ENCODE results near the gene MDFIC2.
"Not testable (repeated sequence)": the region's sequence is repeated elsewhere in the genome, so short reads cannot be mapped to it uniquely, and the experiment has no call there.

MDFIC2 gene

GRCh38 chr3:70256566-70256965, 55.9 kb downstream of the MDFIC2 start:
- DNase-seq (ENCODE audit: low spot score), result no peak

- no peak for DNase-seq (ENCODE audit: low spot score)
These were observed 61.9 kb downstream of the MDFIC2 start for GRCh38 chr3:70250492-70250891.

GRCh38 chr3:70249509-70250160, 62.8 kb downstream of the MDFIC2 start:
- no peak for DNase-seq (ENCODE audit: low spot score)

- DNase-seq (ENCODE audit: low spot score), result no peak
These were observed 63.6 kb downstream of the MDFIC2 start for GRCh38 chr3:70248856-70249255.

GRCh38 chr3:70247955-70248354, 64.5 kb downstream of the MDFIC2 start:
- no peak for DNase-seq (ENCODE audit: low spot score)

- DNase-seq (ENCODE audit: low spot score), result no peak
These were observed 66.5 kb downstream of the MDFIC2 start for GRCh38 chr3:70245746-70246525.

GRCh38 chr3:70244422-70244821, 68.0 kb downstream of the MDFIC2 start:
- no peak for DNase-seq (ENCODE audit: low spot score)

GRCh38 chr3:70242297-70242882, 70.0 kb downstream of the MDFIC2 start:
- DNase-seq (ENCODE audit: low spot score), result no peak

- DNase-seq (ENCODE audit: low spot score), result no peak
These were observed 78.6 kb downstream of the MDFIC2 start for GRCh38 chr3:70233812-70234211.

GRCh38 chr3:70233112-70233511, 79.3 kb downstream of the MDFIC2 start:
- DNase-seq (ENCODE audit: low spot score), result no peak

GRCh38 chr3:70231266-70231701, 81.2 kb downstream of the MDFIC2 start:
- no peak for DNase-seq (ENCODE audit: low spot score)

GRCh38 chr3:70227437-70227836, 85.0 kb downstream of the MDFIC2 start:
- DNase-seq (ENCODE audit: low spot score), result no peak

- no peak for DNase-seq (ENCODE audit: low spot score)
These were observed 87.3 kb downstream of the MDFIC2 start for GRCh38 chr3:70225146-70225545.

- DNase-seq (ENCODE audit: low spot score), result no peak
These were observed 88.1 kb downstream of the MDFIC2 start for GRCh38 chr3:70224337-70224736.

- no peak for DNase-seq (ENCODE audit: low spot score)
These were observed 94.0 kb downstream of the MDFIC2 start for GRCh38 chr3:70218471-70218870.

- not testable (repeated sequence) for DNase-seq (ENCODE audit: low spot score)
These were observed 101.2 kb downstream of the MDFIC2 start for GRCh38 chr3:70211274-70211673.

GRCh38 chr3:70201975-70202374, 110.5 kb downstream of the MDFIC2 start:
- DNase-seq (ENCODE audit: low spot score), result no peak

GRCh38 chr3:70189884-70190473, 122.5 kb downstream of the MDFIC2 start:
- DNase-seq (ENCODE audit: low spot score), result no peak

GRCh38 chr3:70186221-70186620, 126.2 kb downstream of the MDFIC2 start:
- no peak for DNase-seq (ENCODE audit: low spot score)

- DNase-seq (ENCODE audit: low spot score), result no peak
These were observed 126.8 kb downstream of the MDFIC2 start for GRCh38 chr3:70185661-70186060.

GRCh38 chr3:70183781-70184504, 128.5 kb downstream of the MDFIC2 start:
- DNase-seq (ENCODE audit: low spot score), result no peak

GRCh38 chr3:70182166-70182565, 130.3 kb downstream of the MDFIC2 start:
- no peak for DNase-seq (ENCODE audit: low spot score)

Data from GM03348 (cell line).